IMR-90 (cell line): ENCODE results near the gene PARP1. TPM values are rescaled to one million over a fixed set of nuclear protein-coding genes. Genes with fewer than 3 reads are reported as not detected.

Experiments
- ATAC-seq: fragments of 200-7000 bp; cut with Tn5 transposase; 2 replicates; pipeline ENCODE4 v1.9.1; 2020; ENCODE audit warnings: low read depth, mild to moderate bottlenecking, moderate library complexity
- BruUV-seq: library from RNA; stranded (reverse); fragments of 400-500 nt; replicated peaks from 2 replicates; lab custom pipeline; 2021; lab: Mats Ljungman, UMichigan
- CTCF ChIA-PET: fragments of 300-600 bp; formaldehyde crosslinking; extraction: SDS; loops from one replicate; lab custom pipeline; 2021; ENCODE audit warnings: antibody characterized with exemption; lab: Yijun Ruan, JAX
- POLR2A ChIA-PET: fragments of 300-600 bp; sonication (Branson Sonifier 250); formaldehyde crosslinking; loops from one replicate; lab custom pipeline; 2022; ENCODE audit warnings: antibody characterized with exemption; ENCODE audit not compliant: unreplicated experiment; lab: Charles Lee
- DNase-seq: peaks from one replicate; pipeline ENCODE4 v3.0.0; 2013
- H2AFZ ChIP-seq: replicated peaks from 2 replicates; pipeline ENCODE3; 2013; ENCODE audit warnings: low read length, mild to moderate bottlenecking; ENCODE audit not compliant: poor library complexity
- H2AK5ac ChIP-seq: 2 replicates; pipeline ENCODE4 v1.6.1; 2013; ENCODE audit warnings: low read depth, low read length, inconsistent platforms
- H2AK9ac ChIP-seq: replicated peaks from 2 replicates; pipeline ENCODE3; 2013; ENCODE audit warnings: mild to moderate bottlenecking, low read depth, low read length, moderate library complexity; ENCODE audit not compliant: poor library complexity
- H2BK120ac ChIP-seq: 2 replicates; pipeline ENCODE4 v1.6.1; 2013; ENCODE audit warnings: low read depth, low read length, inconsistent platforms
- H2BK15ac ChIP-seq: 3 replicates; pipeline ENCODE4 v1.6.1; 2013; ENCODE audit warnings: low read depth, low read length, inconsistent platforms
- H2BK20ac ChIP-seq: 2 replicates; pipeline ENCODE4 v1.6.1; 2013; ENCODE audit warnings: low read depth, mild to moderate bottlenecking, inconsistent platforms, low read length, moderate library complexity
- H2BK5ac ChIP-seq: 2 replicates; pipeline ENCODE4 v1.6.1; 2013; ENCODE audit warnings: mild to moderate bottlenecking, low read depth, low read length, inconsistent platforms; ENCODE audit not compliant: poor library complexity, severe bottlenecking
- H3K14ac ChIP-seq: replicated peaks from 2 replicates; pipeline ENCODE4 v1.6.1; 2013; ENCODE audit warnings: low read depth, low read length, inconsistent platforms
- H3K18ac ChIP-seq: 2 replicates; pipeline ENCODE4 v1.6.1; 2013; ENCODE audit warnings: low read depth, low read length, control low read depth
- H3K23ac ChIP-seq: 2 replicates; pipeline ENCODE4 v1.6.1; 2013; ENCODE audit warnings: low read depth, low read length, inconsistent platforms
- H3K27ac ChIP-seq: 2 replicates; pipeline ENCODE4 v1.5.1; 2013; ENCODE audit warnings: mild to moderate bottlenecking, control low read depth, low read length; ENCODE audit not compliant: insufficient read depth
- H3K27me3 ChIP-seq: 2 replicates; pipeline ENCODE4 v1.6.1; 2013; ENCODE audit warnings: low read length; ENCODE audit not compliant: control insufficient read depth, insufficient read depth
- H3K36me3 ChIP-seq: 2 replicates; pipeline ENCODE4 v1.6.1; 2013; ENCODE audit warnings: low read length, mixed read lengths; ENCODE audit not compliant: control insufficient read depth, insufficient read depth
- H3K4ac ChIP-seq: 2 replicates; pipeline ENCODE4 v1.6.1; 2013; ENCODE audit warnings: low read depth, low read length, inconsistent platforms
- H3K4me1 ChIP-seq: 2 replicates; pipeline ENCODE4 v1.6.1; 2013; ENCODE audit warnings: low read length, mixed read lengths; ENCODE audit not compliant: control insufficient read depth, insufficient read depth
- H3K4me2 ChIP-seq: 2 replicates; pipeline ENCODE4 v1.6.1; 2013; ENCODE audit warnings: low read depth, mild to moderate bottlenecking, control low read depth, low read length, moderate library complexity
- H3K4me3 ChIP-seq: 2 replicates; pipeline ENCODE4 v1.5.1; 2013; ENCODE audit warnings: low read depth, mild to moderate bottlenecking, control low read depth, low read length, moderate library complexity; ENCODE audit not compliant: insufficient read depth
- H3K56ac ChIP-seq: 2 replicates; pipeline ENCODE4 v1.6.1; 2013; ENCODE audit warnings: low read length, inconsistent platforms; ENCODE audit not compliant: insufficient read depth; ENCODE audit errors: extremely low read depth
- H3K79me1 ChIP-seq, 2 experiments: 2 replicates each; pipeline ENCODE4 v1.6.1; 2013; ENCODE audit warnings: low read length in 2 of 2, inconsistent platforms in 1 of 2, low read depth in 1 of 2
- H3K9ac ChIP-seq: 2 replicates; pipeline ENCODE4 v1.6.1; 2013; ENCODE audit warnings: low read depth, low read length, control low read depth
- H3K9me1 ChIP-seq: 2 replicates; pipeline ENCODE4 v1.6.1; 2013; ENCODE audit warnings: low read length, inconsistent platforms; ENCODE audit not compliant: insufficient read depth
- H3K9me3 ChIP-seq: 2 replicates; pipeline ENCODE4 v1.6.1; 2013; ENCODE audit warnings: low read length; ENCODE audit not compliant: control insufficient read depth, insufficient read depth
- H4K20me1 ChIP-seq: 2 replicates; pipeline ENCODE4 v1.6.1; 2013; ENCODE audit warnings: low read length, inconsistent platforms; ENCODE audit not compliant: insufficient read depth
- H4K5ac ChIP-seq: 2 replicates; pipeline ENCODE4 v1.6.1; 2013; ENCODE audit warnings: mild to moderate bottlenecking, low read depth, low read length, control low read depth
- H4K8ac ChIP-seq, 2 experiments: 2 replicates each; pipeline ENCODE4 v1.6.1; 2013; ENCODE audit warnings: low read depth in 2 of 2, low read length in 2 of 2, control low read depth in 1 of 2, inconsistent platforms in 1 of 2
- H4K91ac ChIP-seq: 2 replicates; pipeline ENCODE4 v1.6.1; 2013; ENCODE audit warnings: low read depth, low read length, inconsistent platforms; ENCODE audit not compliant: insufficient read depth
- FOS ChIP-seq: fragments of 150-350 bp; IDR thresholded peaks from 2 replicates; pipeline ENCODE4 v1.6.1; 2016; ENCODE audit warnings: low read depth, low read length
- RFX5 ChIP-seq: IDR thresholded peaks from 2 replicates; pipeline ENCODE4 v1.8.0; 2012; ENCODE audit warnings: low read depth, mild to moderate bottlenecking, low read length, moderate library complexity
- WGBS, 2 experiments: methylation state at CpG; one replicate each; pipeline versions ENCODE4 v1.1.5 to v1.1.7; 2013; ENCODE audit warnings: missing lambda C conversion rate in 2 of 2; ENCODE audit not compliant: insufficient read length in 1 of 2; ENCODE audit errors: extremely low coverage in 2 of 2; 5-methylcytosine and 5-hydroxymethylcytosine counted together
- dilution Hi-C: fragments of 300-500 bp; cut with HindIII; formaldehyde crosslinking; loops from one replicate; pipeline ENCODE4 v1.14.3; 2018; ENCODE audit warnings: low sequenced_read_pairs; ENCODE audit not compliant: unreplicated experiment
- in situ Hi-C: fragments of 300-500 bp; cut with MboI; formaldehyde crosslinking; loops from 3 replicates; pipeline ENCODE4 v1.14.3; 2019; ENCODE audit warnings: low sequenced_read_pairs, inconsistent platforms, mixed read lengths
- intact Hi-C: fragments of 100-400 bp; cut with micrococcal nuclease; formaldehyde crosslinking; loops from 2 replicates; pipeline ENCODE4 v1.10.0; 2022
- polyA plus RNA-seq, 3 experiments: library from polyadenylated mRNA; depleted of rRNA; stranded (reverse); fragments of >200 nt; gene quantifications; 2 replicates each; pipeline ENCODE4 v1.2.3, GENCODE V29; 2012; ENCODE audit warnings: low replicate concordance in 1 of 3
- total RNA-seq: library from RNA; depleted of rRNA; stranded (reverse); fragments of >200 nt; gene quantifications from 2 replicates; pipeline ENCODE4 v1.2.3, GENCODE V29; 2012

The PARP1 gene
- total and polyA plus RNA-seq, 2 of the 4 experiments (the other 2 are of a cell fraction) = 86.5 to 105 TPM

DNA sequence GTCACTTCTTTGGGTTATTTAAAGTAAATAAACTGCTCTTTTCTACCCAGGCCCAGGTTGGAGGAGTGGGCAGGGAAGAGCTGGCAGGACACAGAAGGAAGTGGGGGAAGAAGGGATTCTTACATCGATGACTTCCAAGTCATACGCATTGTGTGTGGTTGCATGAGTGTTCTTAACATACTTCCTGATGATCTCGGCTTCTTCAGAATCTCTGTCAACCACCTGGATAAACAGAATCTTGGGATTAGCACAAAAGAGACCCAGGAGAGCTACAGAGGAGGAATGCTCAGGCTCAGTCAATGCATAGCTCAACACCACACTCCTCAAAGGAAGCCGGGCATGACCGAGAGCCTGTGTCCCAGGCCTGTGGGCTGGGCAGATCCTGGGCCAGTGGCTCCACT is 42.1 kb downstream of the PARP1 start:
- H3K18ac ChIP-seq = no peak overlapping the region
- peaks cover 3% of the 10 kb centered on the region; the same call in 1 of the 2 replicates for H3K4me1 ChIP-seq
- BruUV-seq = no TSS peak
- ChIA-PET POLR2A (interaction anchor here (0.6 to 0.7 kb wide), 3 partner anchors 8 to 187 kb away, joined by 3 to 10 read pairs (median 3); no protein-coding TSS in a partner anchor), CTCF (no interaction called here)
- DNase-seq = peak; percentile 86
- no peaks in the 10 kb centered on the region for H3K9me3 ChIP-seq
- H3K56ac ChIP-seq = no peak overlapping the region
- no peak overlapping the region for H3K4ac ChIP-seq
- no peak overlapping the region for H2BK15ac ChIP-seq
- peak; percentile 67 for ATAC-seq
- H4K20me1 ChIP-seq = no peaks in the 10 kb centered on the region
- H2BK120ac ChIP-seq = no peak overlapping the region
- H2BK5ac ChIP-seq = no peak overlapping the region
- no peak overlapping the region for H3K9ac ChIP-seq
- no peak overlapping the region for H3K14ac ChIP-seq
- H2AK5ac ChIP-seq = no peak overlapping the region
- no peak overlapping the region for H3K23ac ChIP-seq
- dilution Hi-C loops (no loop called here), in situ Hi-C loops (no loop called here), intact Hi-C loops (no loop called here)
- H2AFZ ChIP-seq = no peak overlapping the region
- no peak overlapping the region for H2AK9ac ChIP-seq
- no peak overlapping the region for H3K4me3 ChIP-seq
- no peak overlapping the region for H4K91ac ChIP-seq
- WGBS, 2 experiments = no CpG with 5 or more reads among the region's 5 CpGs
- no peak overlapping the region for H4K8ac ChIP-seq
- H3K27ac ChIP-seq = no peak overlapping the region
- H2BK20ac ChIP-seq = no peak overlapping the region
- H3K9me1 ChIP-seq = peaks cover 6% of the 10 kb centered on the region; the same call in 1 of the 2 replicates
- H3K27me3 ChIP-seq = no peaks in the 10 kb centered on the region
- peaks cover 0 to 4% of the 10 kb centered on the region in 2 experiments; a peak in 1 of 4 replicates for H3K79me1 ChIP-seq
- 0 out of 2 replicates have a peak, but pooled peaks have one; percentile 21 for TF ChIP-seq FOS
- no peak for TF ChIP-seq RFX5
- H3K4me2 ChIP-seq = no peak overlapping the region
- peaks cover 62% of the 10 kb centered on the region for H3K36me3 ChIP-seq
- H4K5ac ChIP-seq = no peak overlapping the region
